T-helper 2 cell (primary cell): Measurements from ENCODE around the gene LYSMD1.

ENCODE experiments used
- DNase-seq, 5 experiments: peaks; one replicate each; pipeline versions ENCODE4 v3.0.0 to v3.0.0-alpha.2; 2012 to 2022

LYSMD1 gene

DNA sequence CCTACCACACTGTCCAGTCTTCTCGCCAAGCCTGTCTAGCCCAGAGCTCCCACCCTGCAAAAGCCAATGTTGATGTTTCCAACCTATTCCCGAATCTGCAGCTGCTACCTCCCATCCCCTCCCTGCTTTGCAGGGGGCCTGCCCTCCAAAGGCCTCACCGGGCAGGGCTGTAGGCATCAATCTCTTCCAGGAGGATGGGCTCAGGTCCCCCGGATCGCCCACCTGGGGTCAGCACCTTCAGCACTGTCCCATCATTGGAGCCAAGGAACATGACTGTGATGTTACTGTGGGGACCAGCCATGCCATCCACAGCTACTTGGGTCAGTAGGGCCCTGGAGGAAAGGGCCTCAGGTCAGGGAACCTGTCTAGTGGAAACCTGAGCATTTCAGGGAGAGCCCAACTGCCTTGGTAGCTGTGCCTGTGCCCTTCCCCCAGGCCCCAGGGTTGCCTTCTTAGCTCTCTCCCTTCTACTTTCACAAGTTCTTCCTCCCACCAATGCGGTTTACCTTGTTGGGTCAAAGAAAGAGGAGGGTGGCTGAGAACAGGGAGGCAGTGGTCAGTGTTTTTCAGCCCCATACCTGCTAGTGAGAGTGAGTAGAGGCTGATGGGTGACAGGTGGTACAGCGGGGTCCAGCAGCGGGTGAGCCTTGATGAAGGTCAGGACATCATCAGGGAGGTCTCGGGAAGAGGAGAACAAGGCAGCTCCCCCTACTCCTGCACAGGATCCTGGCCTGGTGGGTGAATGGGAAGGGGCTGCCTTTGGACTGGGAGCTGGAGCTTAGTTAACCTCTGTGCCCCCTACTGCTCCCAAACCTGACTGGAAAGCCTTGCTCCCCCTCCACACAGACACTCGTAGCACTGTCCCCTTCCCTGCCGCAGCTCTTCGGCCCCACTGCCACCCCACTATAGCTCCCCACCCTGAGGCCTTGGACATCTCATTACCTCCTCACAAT lies 30.0 kb downstream of the LYSMD1 start:
- DNase-seq: no peak

DNA sequence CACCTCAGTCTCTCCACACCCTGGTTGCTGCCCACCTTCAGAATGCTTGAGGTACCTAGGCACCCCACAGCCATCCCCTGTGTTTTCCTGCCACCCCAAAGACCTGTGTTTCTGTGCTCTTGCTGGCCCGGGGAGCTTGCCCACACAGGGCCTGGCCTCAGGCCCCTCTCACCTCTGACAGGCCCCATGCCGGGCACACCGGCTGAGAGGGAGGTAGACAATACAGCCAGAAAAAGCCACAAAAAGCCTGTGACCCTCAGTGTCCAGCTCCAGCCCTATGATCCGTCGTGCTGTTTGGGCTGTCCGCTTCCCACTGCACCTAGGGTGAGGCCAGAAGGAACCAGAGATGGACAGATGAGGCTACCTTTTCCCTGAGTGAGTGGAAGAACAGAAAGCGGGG lies 30.7 kb downstream of the LYSMD1 start:
- no peak for DNase-seq

DNA sequence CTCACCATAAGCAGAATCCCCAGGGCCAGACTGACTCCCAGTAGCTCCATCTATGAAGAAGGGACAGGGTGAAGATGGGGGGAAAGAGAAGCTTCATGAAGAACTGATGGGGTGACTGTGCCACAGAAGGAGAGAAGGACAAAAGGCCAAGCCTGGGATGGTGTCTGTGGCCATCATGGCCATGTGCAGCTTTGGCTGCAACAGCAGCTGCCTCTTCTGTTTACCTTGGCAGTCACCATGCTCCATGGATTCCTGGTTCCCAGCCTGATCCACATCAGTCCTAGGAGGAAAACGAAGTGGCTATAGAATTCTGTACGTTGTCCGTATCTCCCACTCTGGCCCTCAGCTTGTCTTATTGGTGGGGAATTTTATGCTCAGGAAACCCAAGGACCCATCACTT lies 31.3 kb downstream of the LYSMD1 start:
- DNase-seq: no peak

DNA sequence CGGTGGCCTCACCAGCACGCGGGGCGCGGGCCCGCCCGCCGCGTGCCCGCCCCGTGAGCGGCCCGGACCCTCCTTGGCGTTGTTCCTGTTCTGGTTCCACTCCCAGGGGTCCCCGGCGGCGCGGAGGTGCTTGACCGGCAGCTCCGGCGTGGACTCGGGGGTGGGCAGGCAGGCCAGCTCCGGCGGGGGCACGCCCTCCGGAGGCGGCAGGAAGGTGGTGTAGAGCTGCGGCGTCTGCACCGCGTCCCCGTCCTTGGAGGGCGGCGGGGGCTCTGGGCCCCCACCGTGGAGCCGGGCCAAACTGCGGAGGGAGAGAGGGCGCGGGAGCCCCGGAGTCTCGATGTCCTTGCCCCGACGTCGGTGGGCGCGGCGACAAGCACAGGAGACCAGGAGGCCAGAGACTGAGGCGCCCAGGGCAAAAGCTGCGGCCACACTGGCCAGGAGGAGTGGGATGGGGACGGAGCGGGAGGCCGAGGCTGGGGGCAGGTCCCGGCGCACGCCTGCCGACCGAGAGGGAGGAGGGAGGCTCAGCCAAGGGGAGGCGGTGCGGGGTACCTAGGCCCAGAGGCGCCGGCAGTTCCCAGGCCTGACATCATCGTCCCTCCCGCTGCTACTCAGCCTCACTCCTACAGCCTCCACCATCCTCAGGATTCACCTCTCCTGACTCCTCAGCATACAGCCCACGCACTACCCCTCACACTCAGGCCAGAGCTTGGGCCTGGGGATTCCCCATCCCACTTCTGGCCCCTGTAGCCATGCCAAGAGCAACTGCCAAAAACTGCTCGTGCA lies 32.5 kb downstream of the LYSMD1 start:
- DNase-seq: no peak

DNA sequence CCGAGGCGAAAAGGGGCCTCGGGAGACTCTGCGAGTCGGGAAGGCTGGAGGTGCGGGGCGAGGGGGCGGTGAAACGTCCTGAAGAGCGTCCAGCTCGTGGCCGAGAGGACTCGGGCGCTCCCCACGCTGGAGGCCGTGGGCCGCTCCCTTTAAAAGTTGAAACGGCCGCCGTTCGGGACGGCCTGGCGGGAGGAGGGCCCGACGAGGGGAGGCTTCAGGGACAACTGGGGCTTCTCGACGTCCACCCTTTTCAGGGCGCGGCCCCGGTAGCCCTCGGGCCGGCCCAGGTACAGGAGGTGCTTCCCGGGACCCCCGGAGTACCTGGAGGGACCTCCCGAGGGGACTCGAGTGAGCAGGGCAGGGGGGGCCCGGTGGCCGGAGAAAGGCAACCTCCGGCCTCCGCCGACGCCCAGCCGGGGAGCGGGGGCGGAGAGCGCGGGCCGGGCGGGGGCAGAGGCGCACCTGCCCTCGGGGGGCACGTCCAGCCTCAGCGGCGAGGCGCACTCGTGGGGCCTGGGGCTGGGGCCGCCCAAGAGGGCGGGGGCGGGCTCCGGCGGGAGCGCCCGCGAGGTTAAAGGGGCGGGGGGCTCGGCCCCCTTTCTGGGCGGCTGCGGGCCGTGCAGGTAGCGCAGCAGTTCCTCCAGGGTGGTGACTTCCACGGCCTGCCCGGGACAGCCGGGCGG lies 33.2 kb downstream of the LYSMD1 start:
- DNase-seq: no peak

DNA sequence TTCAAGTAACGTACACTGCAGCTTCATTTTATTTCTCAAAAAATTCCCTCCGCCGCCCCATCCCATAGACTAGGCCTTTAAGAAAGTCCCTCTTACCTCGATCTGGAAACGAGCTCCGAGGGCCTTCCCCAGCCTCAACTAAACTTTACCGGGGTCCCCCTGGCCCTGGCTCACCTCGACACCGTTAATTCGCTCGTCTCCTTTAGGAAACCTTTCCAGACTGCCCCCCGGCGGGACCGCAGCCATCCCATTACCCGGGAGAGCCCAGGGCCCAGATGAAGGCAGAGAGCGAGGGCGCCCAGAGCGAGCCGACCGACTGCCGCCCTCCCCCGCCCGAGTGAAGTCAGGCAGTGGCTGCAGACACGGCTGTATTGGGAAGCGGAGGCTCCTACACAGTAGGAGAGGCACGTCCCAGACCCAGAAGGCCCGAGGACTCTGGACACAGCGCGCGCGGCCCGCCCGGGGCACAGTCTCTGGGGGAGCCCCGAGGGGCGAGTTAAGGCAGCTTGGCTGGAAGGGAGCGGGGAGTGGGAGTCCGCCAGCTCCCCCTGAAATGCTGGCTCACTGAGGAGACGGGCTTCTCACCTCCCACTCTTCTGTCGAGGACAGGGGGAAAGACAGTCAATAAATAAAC lies 33.9 kb downstream of the LYSMD1 start:
- no peak for DNase-seq

DNA sequence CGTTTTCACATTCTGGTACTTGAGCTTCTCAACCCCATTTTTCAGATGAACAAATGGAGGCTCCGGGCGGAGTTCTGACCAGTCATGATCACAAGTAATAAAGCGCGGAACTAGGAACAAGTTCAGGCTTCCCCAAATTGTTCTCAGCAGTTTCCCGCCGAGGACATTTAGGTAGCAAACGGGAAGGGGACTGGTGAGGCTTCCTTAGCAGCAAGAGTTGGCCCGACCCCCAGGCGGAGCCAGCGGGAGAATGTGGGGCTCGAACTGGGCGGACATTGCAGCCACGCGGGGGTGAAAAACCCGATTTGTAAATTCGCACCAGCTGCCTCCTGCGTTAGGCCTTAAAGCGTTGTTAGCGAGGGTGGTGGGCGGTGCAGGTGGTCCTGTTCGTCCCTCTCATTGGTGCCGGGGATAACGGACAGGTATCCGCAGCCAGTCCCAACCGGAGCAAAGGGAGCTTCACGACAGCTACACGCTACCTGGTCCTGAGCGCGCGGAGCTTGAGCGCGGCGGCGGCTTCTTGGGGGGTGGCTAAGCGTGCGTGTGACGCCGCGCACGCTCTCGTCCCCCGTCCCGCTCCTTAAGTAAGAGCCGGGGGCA lies 34.6 kb downstream of the LYSMD1 start:
- peak; percentile 39 to 84 (median 56) for DNase-seq

DNA sequence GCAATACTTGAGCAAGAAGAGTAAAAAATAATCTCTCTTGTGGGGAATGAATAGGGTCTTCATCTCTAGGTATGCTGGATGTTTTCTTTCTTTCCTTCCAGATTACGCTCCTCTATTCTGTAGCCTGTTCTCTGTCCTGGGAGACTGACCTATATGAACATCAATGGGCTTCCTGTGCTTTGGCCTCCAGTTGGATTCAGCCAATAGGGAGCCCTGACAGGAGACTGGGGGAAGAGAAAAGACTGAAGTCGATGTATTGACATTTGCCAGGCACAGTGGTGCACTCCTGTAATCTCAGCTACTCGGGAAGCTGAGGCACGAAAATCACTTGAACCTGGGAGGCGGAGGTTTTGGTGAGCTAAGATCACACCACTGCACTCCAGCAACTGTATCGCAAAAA lies 36.9 kb downstream of the LYSMD1 start:
- no peak for DNase-seq

DNA sequence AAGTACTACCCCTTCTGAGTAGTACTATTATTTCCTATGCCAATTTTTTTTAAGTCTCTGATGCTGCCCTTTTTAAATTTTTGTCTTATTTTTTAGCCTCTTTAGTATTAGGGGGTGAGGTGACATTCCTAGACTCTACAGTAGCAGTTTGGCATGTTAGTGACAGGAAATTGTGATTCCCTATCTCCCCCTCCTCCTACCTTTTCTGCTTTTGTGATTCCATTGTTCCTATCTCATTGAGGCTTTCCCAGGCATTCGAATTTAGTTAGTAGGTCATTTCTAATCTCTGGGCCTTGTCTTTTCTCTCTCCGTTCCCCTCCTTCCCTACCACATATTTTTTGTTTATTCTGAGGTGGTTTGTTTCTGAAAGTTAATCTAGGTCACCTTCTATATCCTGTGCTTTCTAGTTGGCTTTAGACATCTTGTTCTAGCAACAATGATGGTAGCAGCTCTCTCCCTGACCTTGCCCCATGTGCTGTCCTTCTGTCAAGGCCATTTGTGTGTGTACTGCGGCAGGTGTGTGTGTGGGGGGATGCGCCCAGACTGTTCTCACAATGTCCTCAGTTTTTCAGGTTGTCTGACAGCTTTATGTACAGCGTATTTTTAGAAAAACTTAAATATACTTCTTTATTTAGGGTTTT lies 40.8 kb downstream of the LYSMD1 start:
- no peak for DNase-seq

DNA sequence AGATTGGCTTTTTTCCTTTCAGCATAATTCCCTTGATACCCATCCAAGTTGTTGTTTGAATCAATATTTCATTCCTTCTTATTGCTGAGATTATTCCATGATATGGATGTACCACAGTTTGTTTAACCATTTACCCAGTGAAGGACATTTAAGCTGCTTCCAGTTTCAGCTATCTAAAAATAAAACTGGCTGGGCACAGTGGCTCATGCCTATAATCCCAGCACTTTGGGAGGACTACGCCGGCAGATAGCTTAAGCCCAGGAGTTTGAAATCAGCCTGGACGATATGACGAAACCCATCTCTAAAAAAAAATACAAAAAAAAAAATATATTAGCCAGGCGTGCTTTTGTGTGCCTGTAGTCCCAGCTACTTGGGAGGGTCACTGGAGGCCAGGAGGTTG lies 51.8 kb downstream of the LYSMD1 start:
- DNase-seq: no peak
